Mesothelial cell of epicardium (in vitro differentiated cells): ENCODE data around the gene DDX1. TPM values are rescaled to one million over a fixed set of nuclear protein-coding genes. Genes with fewer than 3 reads are reported as not detected.

Source experiments
- DNase-seq, 2 experiments: peaks; one replicate each; pipeline ENCODE4 v3.0.0; 2021; ENCODE audit warnings: low spot score in 2 of 2; ENCODE audit not compliant: unreplicated experiment in 2 of 2
- H3K27ac Mint-ChIP-seq: 2 replicates; pipeline ENCODE4 v1.8.0; 2021; ENCODE audit warnings: mixed read lengths
- H3K27me3 Mint-ChIP-seq: 2 replicates; pipeline ENCODE4 v1.8.0; 2021; ENCODE audit warnings: low read depth, mixed read lengths
- H3K36me3 Mint-ChIP-seq: 2 replicates; pipeline ENCODE4 v1.8.0; 2021; ENCODE audit warnings: mixed read lengths
- H3K4me1 Mint-ChIP-seq: 2 replicates; pipeline ENCODE4 v1.8.0; 2021; ENCODE audit warnings: mixed read lengths
- H3K4me3 Mint-ChIP-seq: 2 replicates; pipeline ENCODE4 v1.8.0; 2021; ENCODE audit warnings: mild to moderate bottlenecking, moderate library complexity, mixed read lengths
- H3K9me3 Mint-ChIP-seq: 2 replicates; pipeline ENCODE4 v1.8.0; 2021; ENCODE audit warnings: mixed read lengths
- total RNA-seq: library from RNA; stranded (reverse); gene quantifications from 3 replicates; pipeline ENCODE4 v1.2.1, GENCODE V29; 2021
- TF ChIP-seq, protein P1 (sequence below): fragments of 200-600 bp; sonication (generic); IDR thresholded peaks from one replicate; pipeline ENCODE4 v1.5.0; 2021; ENCODE audit warnings: antibody characterized with exemption; ENCODE audit not compliant: unreplicated experiment

DDX1 gene
- total RNA-seq, 1 donor from 2014 or later = 88.9 TPM

- no peaks in the 10 kb centered on the region for H3K27me3 Mint-ChIP-seq
- no peaks in the 10 kb centered on the region for H3K36me3 Mint-ChIP-seq
- no peaks in the 10 kb centered on the region for H3K9me3 Mint-ChIP-seq
- H3K27ac Mint-ChIP-seq = no peak overlapping the region
- H3K4me3 Mint-ChIP-seq = no peak overlapping the region
- DNase-seq = no peak
- peaks cover 15% of the 10 kb centered on the region for H3K4me1 Mint-ChIP-seq
- TF ChIP-seq, protein P1, sequence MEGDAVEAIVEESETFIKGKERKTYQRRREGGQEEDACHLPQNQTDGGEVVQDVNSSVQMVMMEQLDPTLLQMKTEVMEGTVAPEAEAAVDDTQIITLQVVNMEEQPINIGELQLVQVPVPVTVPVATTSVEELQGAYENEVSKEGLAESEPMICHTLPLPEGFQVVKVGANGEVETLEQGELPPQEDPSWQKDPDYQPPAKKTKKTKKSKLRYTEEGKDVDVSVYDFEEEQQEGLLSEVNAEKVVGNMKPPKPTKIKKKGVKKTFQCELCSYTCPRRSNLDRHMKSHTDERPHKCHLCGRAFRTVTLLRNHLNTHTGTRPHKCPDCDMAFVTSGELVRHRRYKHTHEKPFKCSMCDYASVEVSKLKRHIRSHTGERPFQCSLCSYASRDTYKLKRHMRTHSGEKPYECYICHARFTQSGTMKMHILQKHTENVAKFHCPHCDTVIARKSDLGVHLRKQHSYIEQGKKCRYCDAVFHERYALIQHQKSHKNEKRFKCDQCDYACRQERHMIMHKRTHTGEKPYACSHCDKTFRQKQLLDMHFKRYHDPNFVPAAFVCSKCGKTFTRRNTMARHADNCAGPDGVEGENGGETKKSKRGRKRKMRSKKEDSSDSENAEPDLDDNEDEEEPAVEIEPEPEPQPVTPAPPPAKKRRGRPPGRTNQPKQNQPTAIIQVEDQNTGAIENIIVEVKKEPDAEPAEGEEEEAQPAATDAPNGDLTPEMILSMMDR = no peak
Observed at GRCh38 chr2:15650616-15651366, 59.1 kb downstream of the DDX1 start.

DNA sequence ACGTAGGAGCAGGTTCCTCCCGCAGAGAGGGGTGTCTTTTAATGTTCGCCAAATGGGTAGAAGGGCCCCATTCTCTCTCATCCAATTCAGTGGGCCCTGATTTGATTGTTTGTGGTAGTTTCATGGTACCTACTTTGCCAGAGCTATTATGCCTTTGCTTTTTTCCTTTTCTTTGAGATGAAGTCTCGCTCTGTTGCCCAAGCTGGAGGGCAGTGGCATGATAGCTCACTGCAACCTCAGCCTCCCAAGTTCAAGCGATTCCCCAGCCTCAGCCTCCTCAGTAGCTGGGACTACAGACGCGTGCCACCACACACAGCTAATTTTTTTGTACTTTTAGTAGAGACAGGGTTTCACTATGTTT is 59.7 kb downstream of the DDX1 start:
- Mint-ChIP-seq H3K4me3 (no peak overlapping the region), H3K4me1 (peaks cover 19% of the 10 kb centered on the region), H3K9me3 (no peaks in the 10 kb centered on the region)

GRCh38 chr2:15652252-15652651 is 60.6 kb downstream of the DDX1 start:
- H3K36me3 Mint-ChIP-seq = no peaks in the 10 kb centered on the region
- H3K27ac Mint-ChIP-seq = no peak overlapping the region
- DNase-seq = no peak
- H3K9me3 Mint-ChIP-seq = no peaks in the 10 kb centered on the region
- no peak overlapping the region for H3K4me3 Mint-ChIP-seq
- H3K4me1 Mint-ChIP-seq = peaks cover 20% of the 10 kb centered on the region
- TF ChIP-seq, protein P1 = no peak
- H3K27me3 Mint-ChIP-seq = no peaks in the 10 kb centered on the region

More for the DNA sequence above, 59.7 kb downstream of the DDX1 start:
- H3K27ac Mint-ChIP-seq = no peak overlapping the region
- TF ChIP-seq, protein P1 = no peak
- DNase-seq = no peak
- no peaks in the 10 kb centered on the region for H3K27me3 Mint-ChIP-seq
- no peaks in the 10 kb centered on the region for H3K36me3 Mint-ChIP-seq

- no peak for DNase-seq
- Mint-ChIP-seq H3K27me3 (no peaks in the 10 kb centered on the region), H3K27ac (no peak overlapping the region), H3K4me1 (peaks cover 20% of the 10 kb centered on the region), H3K4me3 (no peak overlapping the region), H3K36me3 (no peaks in the 10 kb centered on the region), H3K9me3 (no peaks in the 10 kb centered on the region)
- TF ChIP-seq, protein P1 = no peak
Observed at GRCh38 chr2:15652801-15653200, 61.1 kb downstream of the DDX1 start.

DNA sequence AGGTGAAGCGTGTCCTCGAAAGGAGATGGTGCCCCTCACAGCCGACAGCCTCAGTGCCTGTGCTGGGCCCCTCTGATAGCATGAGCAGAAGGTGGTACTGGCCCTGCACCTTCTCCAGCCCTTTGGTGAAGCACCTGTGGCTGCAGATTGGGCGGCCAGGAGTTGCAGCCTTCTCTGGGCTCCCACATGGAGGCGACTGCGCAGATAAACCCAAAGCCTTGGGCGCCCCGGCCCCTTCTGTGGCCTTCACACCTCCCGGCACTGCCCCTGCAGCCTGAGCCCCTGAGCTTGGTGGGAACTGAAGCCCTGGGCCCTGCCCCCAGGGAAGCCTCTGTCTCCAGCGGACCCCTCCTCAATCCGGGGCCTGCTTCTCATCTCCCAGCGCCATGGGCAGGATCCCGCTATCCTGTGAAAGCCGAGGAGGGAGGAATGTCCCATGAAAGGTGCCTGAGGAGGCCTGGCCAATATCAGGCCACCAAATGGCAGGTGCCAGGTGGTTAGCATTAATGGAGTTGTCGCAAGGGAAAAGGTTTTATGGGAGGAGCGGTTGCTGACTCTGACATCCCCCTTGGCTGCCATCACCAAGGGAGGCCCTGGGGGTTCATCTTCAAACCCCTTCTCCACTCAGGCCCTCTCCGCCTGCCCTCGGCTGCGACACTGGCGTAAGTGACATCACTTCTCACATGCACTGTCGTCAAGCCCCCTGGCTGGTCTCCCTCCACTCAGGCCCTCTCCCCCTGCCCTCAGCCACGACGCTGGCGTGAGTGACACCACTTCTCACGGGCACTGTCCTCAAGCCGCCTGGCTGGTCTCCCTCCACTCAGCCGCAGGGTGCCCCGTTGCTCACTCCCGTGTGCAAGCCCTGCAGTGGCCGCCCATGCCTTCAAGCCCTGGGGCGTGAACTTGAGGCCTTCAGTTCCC is 62.4 kb downstream of the DDX1 start:
- H3K4me1 Mint-ChIP-seq = peaks cover 20% of the 10 kb centered on the region
- no peak overlapping the region for H3K4me3 Mint-ChIP-seq
- no peak overlapping the region for H3K27ac Mint-ChIP-seq
- H3K36me3 Mint-ChIP-seq = peaks cover 5% of the 10 kb centered on the region
- DNase-seq = no peak
- H3K9me3 Mint-ChIP-seq = peaks cover 7% of the 10 kb centered on the region
- TF ChIP-seq, protein P1 = no peak
- H3K27me3 Mint-ChIP-seq = no peaks in the 10 kb centered on the region
